T-helper 1 cell treated with Interleukin-12 subunit alpha and Interleukin-12 subunit beta and Interleukin-4 antibody, amounts not matched to agents 30 ng/mL and 1 ng/mL, for 36 hours (primary cell): ENCODE results near the gene DECR2. TPM values are rescaled to one million over a fixed set of nuclear protein-coding genes. Genes with fewer than 3 reads are reported as not detected.
"Not testable (repeated sequence)": the region's sequence is repeated elsewhere in the genome, so short reads cannot be mapped to it uniquely, and the experiment has no call there.

ENCODE experiments used
- intact Hi-C: fragments of 100-400 bp; cut with micrococcal nuclease; formaldehyde crosslinking; loops from one replicate; pipeline ENCODE4 v1.15.1; 2024
- total RNA-seq: library from RNA; stranded (reverse); gene quantifications from 2 replicates; pipeline ENCODE4 v1.2.3, GENCODE V29; 2022

Gene DECR2
- total RNA-seq, 1 donor from 2014 or later = 7.9 TPM

DNA sequence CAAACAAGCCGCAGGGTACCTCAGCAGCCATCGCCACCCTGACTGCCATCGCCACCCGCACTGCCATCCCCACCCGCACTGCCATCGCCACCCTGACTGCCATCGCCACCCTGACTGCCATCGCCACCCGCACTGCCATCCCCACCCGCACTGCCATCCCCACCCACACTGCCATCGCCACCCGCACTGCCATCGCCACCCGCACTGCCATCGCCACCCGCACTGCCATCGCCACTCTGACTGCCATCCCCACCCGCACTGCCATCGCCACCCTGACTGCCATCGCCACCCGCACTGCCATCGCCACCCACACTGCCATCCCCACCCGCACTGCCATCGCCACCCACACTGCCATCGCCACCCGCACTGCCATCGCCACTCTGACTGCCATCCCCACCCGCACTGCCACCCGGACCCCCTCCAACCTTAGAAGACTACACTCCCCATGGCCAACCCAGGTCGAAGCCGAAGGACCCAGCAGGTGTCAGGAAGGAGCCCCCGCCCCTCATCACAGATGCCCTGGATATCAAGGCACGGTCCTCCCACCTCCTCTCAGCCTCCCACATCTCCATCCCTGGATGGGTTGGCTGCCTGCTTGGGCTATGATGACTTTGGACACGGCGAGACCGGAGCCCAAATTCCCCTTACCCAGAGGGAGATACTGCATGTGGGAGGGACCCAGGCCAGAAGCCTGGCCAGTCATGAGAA lies 23.4 kb upstream of the DECR2 start:
- intact Hi-C loops = not testable (repeated sequence)

DNA sequence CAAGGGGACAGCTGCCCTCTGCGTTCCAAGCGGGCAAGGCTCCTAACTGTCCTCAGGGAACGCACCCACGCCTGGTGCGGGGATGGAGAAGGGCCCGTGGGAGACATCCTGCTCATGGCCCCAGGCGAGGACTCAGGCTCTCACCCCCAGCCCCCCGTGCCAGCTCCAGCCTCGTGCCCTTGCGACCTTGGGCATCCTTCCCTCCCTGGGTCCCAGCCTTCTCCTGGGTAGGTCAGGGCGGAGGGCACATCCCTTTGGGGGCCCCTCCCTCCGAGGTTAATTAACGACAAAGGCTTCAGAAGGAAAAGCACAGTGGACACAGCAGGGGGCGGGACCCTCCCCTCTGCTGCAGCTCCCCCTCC lies 22.9 kb upstream of the DECR2 start:
- intact Hi-C loops = no loop called here

DNA sequence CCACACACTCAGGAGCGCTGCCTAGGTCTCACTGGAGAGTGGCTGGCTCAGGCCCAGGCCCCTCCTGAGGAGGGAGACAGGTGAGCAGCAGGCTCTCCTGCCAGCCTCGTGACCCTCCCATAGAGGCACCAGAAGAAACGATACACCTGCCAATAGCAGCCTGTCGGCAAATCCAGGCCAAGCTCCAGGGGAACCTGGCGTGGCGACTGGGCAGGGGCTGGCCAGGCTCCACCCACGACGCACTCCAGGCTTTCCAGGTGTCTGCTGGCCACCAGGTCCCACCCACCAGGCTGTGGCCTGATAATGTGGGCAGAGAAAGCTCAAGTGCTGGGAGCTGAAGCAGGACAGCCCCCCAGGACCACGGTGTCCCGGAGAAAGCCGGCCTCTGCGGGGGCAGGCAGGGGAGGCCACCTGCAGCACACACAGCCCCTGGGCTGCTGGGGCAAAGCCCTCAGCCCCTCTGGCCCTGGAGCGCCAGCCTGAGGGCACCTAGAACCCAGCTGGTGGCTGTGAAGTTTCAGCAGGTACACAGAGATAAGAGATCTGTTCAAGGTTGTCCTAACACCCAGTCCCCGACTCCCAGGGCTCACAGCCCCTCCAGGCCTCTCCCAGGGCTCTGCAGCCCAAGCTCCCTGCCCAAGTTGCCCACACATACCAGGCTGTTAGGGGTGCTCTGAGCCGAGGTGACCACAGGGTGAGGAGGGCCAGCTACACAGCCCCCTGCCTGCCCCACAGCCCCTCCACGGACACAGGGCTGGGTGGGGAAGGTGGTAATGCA lies 22.3 kb upstream of the DECR2 start:
- intact Hi-C loops = no loop called here

DNA sequence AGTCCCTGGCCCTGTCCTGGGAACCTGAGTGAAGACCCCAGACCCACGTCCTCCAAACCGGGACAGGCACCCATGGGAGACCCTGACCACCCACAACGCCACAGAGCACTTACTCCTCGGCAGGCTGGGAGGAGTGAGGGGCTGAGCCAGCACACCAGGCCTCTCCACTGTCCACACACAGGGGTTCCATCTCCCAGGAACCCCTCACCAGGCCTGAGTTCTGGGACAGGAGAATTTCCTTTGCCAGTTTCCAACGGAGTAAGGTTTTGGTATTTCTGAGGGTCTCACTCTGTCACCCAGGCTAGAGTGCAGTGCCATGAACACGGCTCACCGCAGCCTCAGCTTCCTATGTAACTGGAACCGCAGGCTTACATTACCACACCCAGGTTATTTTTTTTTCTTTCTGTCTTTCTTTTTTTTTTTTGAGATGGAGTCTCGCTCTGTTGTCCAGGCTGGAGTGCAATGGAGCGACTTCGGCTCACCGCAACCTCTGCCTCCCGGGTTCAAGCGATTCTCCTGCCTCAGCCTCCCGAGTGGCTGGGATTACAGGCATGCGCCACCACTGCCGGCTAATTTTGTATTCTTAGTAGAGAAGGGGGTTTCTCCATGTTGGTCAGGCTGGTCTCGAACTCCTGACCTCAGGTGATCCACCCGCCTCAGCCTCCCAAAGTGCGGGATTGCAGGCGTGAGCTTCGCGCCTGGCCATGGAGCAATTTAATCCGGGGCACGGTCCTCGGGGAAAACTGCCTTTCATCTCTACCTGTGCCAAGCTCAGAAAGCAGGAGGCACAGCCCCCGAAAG lies 21.5 kb upstream of the DECR2 start:
- intact Hi-C loops = loop anchor here (5.0 to 10.0 kb wide), 2 partner anchors 147 to 285 kb away; partner anchors contain the start of genes CAPN15 and RHOT2

DNA sequence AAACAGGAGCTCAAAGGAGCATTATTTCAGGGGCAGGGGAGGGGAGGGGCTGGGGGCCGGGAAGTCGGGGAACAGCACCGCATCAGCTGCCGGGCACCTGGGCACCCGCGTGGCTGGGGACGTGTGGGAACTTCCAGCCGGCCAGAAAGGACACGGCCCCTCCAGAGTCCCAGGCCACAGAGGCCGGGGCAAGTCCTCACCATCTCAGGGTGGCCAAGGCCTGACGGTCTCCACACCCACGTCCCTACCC lies 21.0 kb upstream of the DECR2 start:
- intact Hi-C loops = loop anchor here (1.0 to 10.0 kb wide), 3 partner anchors 28 to 284 kb away; partner anchors contain the start of genes AXIN1, CAPN15 and RHOT2

GRCh38 chr16:381012-381788 lies 20.5 kb upstream of the DECR2 start:
- intact Hi-C loops = loop anchor here (1.0 to 10.0 kb wide), 3 partner anchors 29 to 284 kb away; partner anchors contain the start of genes AXIN1, CAPN15 and RHOT2

DNA sequence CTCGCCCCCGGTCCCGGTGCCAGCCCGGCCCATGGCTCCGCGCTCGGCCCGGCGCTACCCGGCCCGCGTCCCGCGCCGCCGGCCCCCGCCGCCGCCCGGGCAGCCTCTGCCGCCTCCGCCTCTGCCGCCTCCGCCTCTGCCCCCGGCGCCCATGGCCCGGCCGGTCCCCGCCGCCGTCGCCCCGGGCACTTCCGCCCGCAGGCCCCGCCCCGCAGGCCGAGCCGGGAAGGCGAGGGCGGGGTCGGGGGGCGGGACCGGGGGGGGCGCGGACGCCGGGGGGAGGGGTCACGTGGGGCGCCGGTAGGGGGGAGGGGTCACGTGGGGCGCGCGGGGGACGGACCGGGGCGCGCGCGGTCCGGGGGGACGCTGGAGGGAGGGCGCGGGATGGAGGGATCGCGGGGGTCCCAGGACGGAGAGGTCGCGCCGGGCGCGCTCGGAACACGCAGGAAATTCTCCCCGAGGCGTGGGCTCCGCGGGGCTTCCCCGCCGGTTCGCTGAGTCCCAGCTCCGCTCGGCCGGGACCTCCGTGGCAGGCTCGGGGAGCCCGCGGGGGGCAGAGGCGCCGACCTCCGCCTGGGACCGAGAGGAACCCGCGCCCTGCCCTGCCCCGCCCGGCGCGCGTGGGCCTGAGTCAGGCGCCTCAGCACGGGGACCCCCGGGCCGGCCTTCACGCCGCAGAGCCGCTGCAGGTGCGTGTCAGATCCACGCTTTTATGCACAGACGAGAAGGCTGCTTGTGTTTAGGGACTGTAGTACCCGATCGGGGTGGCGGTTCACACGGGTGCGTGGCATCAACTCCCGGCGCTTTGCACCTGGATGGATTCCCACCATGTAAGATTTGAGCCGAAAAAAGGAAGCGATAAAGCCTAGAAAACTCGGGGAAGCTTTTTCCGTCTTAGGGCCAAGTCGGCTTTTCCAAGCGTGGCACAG lies 19.6 kb upstream of the DECR2 start, which contains the start of gene PGAP6:
PGAP6 (minus strand) TSS at position 190 of the 929 bp plus-strand sequence; CDS start at position 33, 157 bp downstream.
- intact Hi-C loops = loop anchor here (1.0 to 10.0 kb wide), 5 partner anchors 12 to 283 kb away; partner anchors contain the start of genes AXIN1, CAPN15, DECR2 and MRPL28

DNA sequence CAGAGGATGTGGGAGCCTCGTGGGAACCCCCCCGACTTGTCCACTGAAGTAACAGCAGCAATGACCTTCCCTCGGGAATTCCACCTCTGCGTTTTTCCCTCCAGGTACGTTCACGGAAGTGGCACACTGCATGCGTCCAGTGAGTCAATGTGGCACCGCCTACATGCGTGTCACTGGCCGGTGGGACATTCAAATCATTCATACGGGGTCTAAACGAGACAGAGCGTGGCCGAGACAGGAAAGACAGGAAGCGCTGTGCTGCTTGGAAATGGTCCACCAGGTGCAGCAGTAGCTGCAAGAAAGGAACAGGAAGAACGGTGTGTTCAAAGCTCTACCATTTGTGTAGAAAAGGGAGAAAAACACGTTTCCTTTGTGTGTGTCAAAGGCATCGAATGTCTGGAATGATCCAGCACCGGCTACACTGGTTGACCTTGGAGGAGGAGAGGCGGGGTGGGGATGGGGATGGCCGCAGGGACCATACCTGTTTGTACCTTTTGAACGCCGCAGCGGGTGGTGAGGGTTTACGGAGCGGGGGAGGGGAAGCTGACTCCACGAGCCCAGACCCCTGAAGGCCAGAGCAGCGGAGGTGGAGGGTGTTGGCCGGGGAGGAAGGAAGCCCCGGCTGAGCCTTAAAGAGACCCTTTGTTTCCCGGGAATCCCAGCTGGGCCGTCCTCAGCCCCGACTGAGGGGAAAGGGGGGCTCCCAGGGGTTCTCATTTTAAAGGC lies 18.2 kb upstream of the DECR2 start:
- intact Hi-C loops = loop anchor here (1.0 to 10.0 kb wide), 3 partner anchors 13 to 281 kb away; partner anchors contain the start of genes CAPN15 and RHOT2

GRCh38 chr16:386641-387156 lies 15.0 kb upstream of the DECR2 start:
- intact Hi-C loops = loop anchor here (10.0 kb wide), 1 partner anchor 278 kb away; the partner anchor contains the start of gene RHOT2

- intact Hi-C loops = loop anchor here (10.0 kb wide), 1 partner anchor 277 kb away; the partner anchor contains the start of gene RHOT2
These were observed 13.7 kb upstream of the DECR2 start for GRCh38 chr16:387761-388666.

DNA sequence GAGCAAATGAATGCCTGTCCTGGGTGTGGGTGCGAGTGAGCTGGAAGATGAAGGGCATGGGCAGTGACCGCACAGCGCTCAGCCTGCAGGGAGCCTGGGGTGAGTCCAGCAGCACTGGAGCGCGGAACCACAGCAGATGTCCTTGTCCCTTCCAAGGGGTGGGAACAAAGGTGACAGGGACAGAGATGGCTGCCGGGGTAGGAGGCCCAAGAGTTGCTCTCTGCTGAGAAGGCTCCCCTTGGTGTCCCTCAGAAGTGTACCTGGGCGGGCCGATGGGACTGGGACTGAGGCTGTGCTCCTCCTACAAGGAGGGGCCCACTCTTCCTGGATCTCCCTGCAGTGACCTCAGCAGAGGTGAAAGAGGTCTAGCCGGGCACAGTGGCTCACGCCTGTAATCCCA lies 12.3 kb upstream of the DECR2 start:
- intact Hi-C loops = loop anchor here (10.0 kb wide), 1 partner anchor 275 kb away; the partner anchor contains the start of gene RHOT2

DNA sequence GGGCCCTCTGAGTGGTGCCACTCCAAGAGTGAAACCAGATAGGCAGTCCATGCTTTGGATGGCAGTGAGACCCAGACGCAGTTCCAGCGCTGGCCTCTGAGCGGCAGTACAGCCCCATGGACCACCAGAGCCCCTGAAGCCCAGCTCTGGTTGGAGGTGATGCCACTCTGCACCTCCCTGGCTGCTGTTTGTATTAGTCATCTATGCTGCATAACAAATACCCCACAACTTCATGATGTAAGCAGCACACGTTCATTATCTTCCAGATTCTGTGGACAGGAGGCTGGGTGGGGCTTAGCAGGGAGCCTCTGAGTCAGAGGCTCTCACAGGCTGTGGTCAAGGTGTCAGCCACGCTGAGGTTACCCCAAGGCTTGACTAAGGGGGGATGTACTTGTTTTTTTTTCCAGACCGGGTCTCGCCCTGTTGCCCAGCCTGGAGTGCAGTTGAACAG lies 9.8 kb upstream of the DECR2 start:
- intact Hi-C loops = loop anchor here (1.0 kb wide), 1 partner anchor 103 kb away; no protein-coding TSS in a partner anchor

GRCh38 chr16:392450-393030 lies 9.1 kb upstream of the DECR2 start:
- intact Hi-C loops = no loop called here

- intact Hi-C loops = loop anchor here (1.0 kb wide), 1 partner anchor 13 kb away; no protein-coding TSS in a partner anchor
These were observed 5.5 kb upstream of the DECR2 start for GRCh38 chr16:396199-396598.

DNA sequence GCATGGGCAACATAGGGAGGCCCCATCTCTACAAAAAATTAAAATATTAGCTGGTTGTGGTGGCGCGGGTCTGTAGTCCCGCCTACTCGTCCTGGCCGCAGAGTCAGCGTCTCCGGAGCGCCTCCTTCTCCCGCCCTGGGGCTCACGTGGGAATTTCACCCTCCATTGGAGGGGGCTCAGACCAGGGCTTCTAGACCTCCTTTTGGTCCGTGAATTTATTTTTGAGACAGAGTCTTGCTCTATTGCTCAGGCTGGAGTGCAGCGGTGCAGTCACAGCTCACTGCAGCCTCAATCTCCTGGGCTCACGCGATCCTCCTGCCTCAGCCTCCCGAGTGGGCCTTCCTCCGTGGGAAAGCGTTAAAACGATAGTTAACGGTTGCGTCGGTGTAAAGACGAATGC lies 5.1 kb upstream of the DECR2 start:
- intact Hi-C loops = loop anchor here (1.0 kb wide), 1 partner anchor 13 kb away; no protein-coding TSS in a partner anchor

DNA sequence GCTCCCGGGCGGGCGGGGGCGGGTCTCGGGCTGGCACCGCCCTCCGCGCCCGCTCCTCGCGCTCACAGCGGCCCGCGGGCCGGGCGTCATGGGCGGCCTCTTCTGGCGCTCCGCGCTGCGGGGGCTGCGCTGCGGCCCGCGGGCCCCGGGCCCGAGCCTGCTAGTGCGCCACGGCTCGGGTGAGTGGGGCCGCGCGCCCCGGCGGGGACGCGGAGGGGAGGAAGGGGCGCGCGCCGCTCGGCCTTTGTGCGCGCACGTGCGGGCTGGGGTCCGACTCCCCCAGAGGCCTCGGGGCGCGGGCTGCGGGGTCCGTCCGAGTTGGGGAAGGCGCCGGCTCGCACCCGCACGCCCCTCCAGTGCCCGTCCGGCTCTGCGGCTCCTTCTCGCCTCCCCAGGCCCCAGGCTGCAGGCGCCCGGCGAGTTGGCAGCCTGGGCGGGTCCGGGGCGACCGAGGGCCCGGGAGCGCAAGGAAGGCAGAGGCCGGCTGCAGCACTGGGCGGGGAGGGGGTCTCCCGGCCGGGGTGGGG lies 4.5 kb upstream of the DECR2 start, which contains the start of gene NME4:
NME4 (plus strand) TSS at position 65 of the 527 bp plus-strand sequence; CDS start at position 89, 24 bp downstream.
- intact Hi-C loops = no loop called here
